Ammon's horn (tissue), 1 donor: ENCODE results near the gene GON7.
"Not testable (repeated sequence)": the region's sequence is repeated elsewhere in the genome, so short reads cannot be mapped to it uniquely, and the experiment has no call there.

ENCODE experiments used
- DNase-seq: peaks from one replicate; pipeline ENCODE4 v3.0.0-alpha.2; 2016; ENCODE audit warnings: low spot score

Gene GON7

GRCh38 chr14:93206793-93207467 is at the start of gene GON7, which contains the start of gene UBR7:
GON7 (minus strand) TSS chr14:93207065; CDS start chr14:93207037, 28 bp downstream.
UBR7 (plus strand) TSS chr14:93207256; CDS start chr14:93207292, 36 bp downstream.
- DNase-seq = peak; percentile 99

- DNase-seq = no peak
These were observed 42.4 kb upstream of the GON7 start for GRCh38 chr14:93249128-93249831.

- no peak for DNase-seq
These were observed 39.7 kb upstream of the GON7 start for GRCh38 chr14:93246534-93246933.

- DNase-seq = no peak
These were observed 39.0 kb upstream of the GON7 start for GRCh38 chr14:93245764-93246420.

- no peak for DNase-seq
These were observed 33.8 kb upstream of the GON7 start for GRCh38 chr14:93240678-93241000.

GRCh38 chr14:93239869-93240677 is 33.2 kb upstream of the GON7 start:
- no peak for DNase-seq

GRCh38 chr14:93234798-93235197 is 27.9 kb upstream of the GON7 start:
- DNase-seq = no peak

- not testable (repeated sequence) for DNase-seq
These were observed 26.2 kb upstream of the GON7 start for GRCh38 chr14:93233078-93233477.

GRCh38 chr14:93232159-93232558 is 25.3 kb upstream of the GON7 start:
- no peak for DNase-seq

GRCh38 chr14:93231129-93231979 is 24.5 kb upstream of the GON7 start:
- DNase-seq = peak; percentile 67

- no peak for DNase-seq
These were observed 23.7 kb upstream of the GON7 start for GRCh38 chr14:93230539-93230938.

- DNase-seq = no peak
These were observed 21.7 kb upstream of the GON7 start for GRCh38 chr14:93228550-93228949.

- DNase-seq = no peak
These were observed 16.7 kb upstream of the GON7 start for GRCh38 chr14:93223565-93223964.

- DNase-seq = no peak
These were observed 13.6 kb upstream of the GON7 start for GRCh38 chr14:93220509-93220908.

GRCh38 chr14:93219103-93219726 is 12.3 kb upstream of the GON7 start:
- peak; percentile 34 for DNase-seq

- DNase-seq = no peak
These were observed 7.7 kb upstream of the GON7 start for GRCh38 chr14:93214598-93214997.

GRCh38 chr14:93212432-93212831 is 5.6 kb upstream of the GON7 start:
- DNase-seq = no peak

- DNase-seq = peak; percentile 72
These were observed 823 bp upstream of the GON7 start for GRCh38 chr14:93207468-93208308.

- DNase-seq = no peak
These were observed 5.6 kb downstream of the GON7 start for GRCh38 chr14:93201155-93201704.

- DNase-seq = no peak
These were observed 6.3 kb downstream of the GON7 start for GRCh38 chr14:93200553-93200952.
